Heart left ventricle (tissue), 16 donors: ENCODE results near the gene SGCA. TPM values are rescaled to one million over a fixed set of nuclear protein-coding genes. Genes with fewer than 3 reads are reported as not detected.

ENCODE experiments used
- ATAC-seq, 4 donors: fragments of 200-7000 bp; cut with Tn5 transposase; one replicate each; pipeline ENCODE4 v1.9.1; 2020 to 2022; ENCODE audit warnings: moderate library complexity in 4 of 4, mild to moderate bottlenecking in 3 of 4, moderate number of reproducible peaks in 1 of 4
- DNase-seq, 5 donors: peaks; one replicate each; pipeline ENCODE4 v3.0.0-alpha.2; 2020
- H3K27ac ChIP-seq, 12 donors: fragments of 200-600 bp; sonication (generic) in 4 of 12; one replicate each; pipeline versions ENCODE4 v1.5.0 to v1.8.0; 2016 to 2022; ENCODE audit warnings: mild to moderate bottlenecking in 2 of 12
- H3K27me3 ChIP-seq, 9 donors: fragments of 200-600 bp; sonication (generic) in 2 of 9; one replicate each; pipeline versions ENCODE4 v1.5.1 to v1.8.0; 2016 to 2022; ENCODE audit warnings: mild to moderate bottlenecking in 3 of 9
- H3K36me3 ChIP-seq, 9 donors: fragments of 200-600 bp; sonication (generic) in 2 of 9; one replicate each; pipeline versions ENCODE4 v1.5.0 to v1.8.0; 2018 to 2022; ENCODE audit warnings: mild to moderate bottlenecking in 2 of 9
- H3K4me1 ChIP-seq, 12 donors: fragments of 200-600 bp; sonication (generic) in 4 of 12; one replicate each; pipeline versions ENCODE4 v1.5.0 to v1.8.0; 2016 to 2022; ENCODE audit warnings: mild to moderate bottlenecking in 3 of 12
- H3K4me3 ChIP-seq, 12 donors: fragments of 200-600 bp; sonication (generic) in 4 of 12; one replicate each; pipeline versions ENCODE4 v1.5.0 to v1.8.0; 2017 to 2022; ENCODE audit warnings: mild to moderate bottlenecking in 9 of 12, moderate library complexity in 4 of 12
- H3K9me3 ChIP-seq, 12 donors: fragments of 200-600 bp; sonication (generic) in 4 of 12; one replicate each; pipeline versions ENCODE4 v1.5.0 to v1.8.0; 2016 to 2022; ENCODE audit warnings: mild to moderate bottlenecking in 1 of 12
- POLR2A ChIP-seq, 2 donors: fragments of 450-650 bp; IDR thresholded peaks; one replicate each; pipeline ENCODE4 v1.6.1; 2017; ENCODE audit warnings: antibody characterized with exemption in 2 of 2, mild to moderate bottlenecking in 2 of 2, moderate library complexity in 2 of 2
- WGBS, 4 donors: extraction: QIAGEN DNeasy Blood & Tissue Kit in 2 of 4; methylation state at CpG; one replicate each; pipeline versions ENCODE4 v1.1.5 to v1.1.7; 2013 to 2018; 5-methylcytosine and 5-hydroxymethylcytosine counted together
- intact Hi-C, 10 donors: fragments of 100-400 bp; cut with DNase I; formaldehyde crosslinking; loops; one replicate each; pipeline versions ENCODE4 v1.11.1 to v1.14.2; 2022
- polyA plus RNA-seq, 2 donors: library from polyadenylated mRNA; stranded (reverse); fragments of 200-250 nt; gene quantifications; one replicate each; pipeline ENCODE4 v1.2.3, GENCODE V29; 2013
- total RNA-seq, 9 donors: library from RNA; depleted of rRNA in 2 of 9; stranded (reverse); fragments of >200 nt in 2 of 9; fragmentation: NEBNext Ultra II Directional in 3 of 9; extraction: Animal tissue kit (Norgen Biotek cat#: 25700) in 3 of 9; gene quantifications; one replicate each; pipeline versions ENCODE4 v1.1.0 to v1.2.4, GENCODE V29; 2016 to 2023
- TF ChIP-seq, protein P1 (sequence below), 12 donors: fragments of 200-600 bp; sonication (generic) in 4 of 12; IDR thresholded peaks; one replicate each; pipeline versions ENCODE4 v1.5.0 to v1.8.0; 2018 to 2022; ENCODE audit warnings: antibody characterized with exemption in 12 of 12, mild to moderate bottlenecking in 5 of 12
- donor health status: ischemic (EF 13 %, LVEDD 7.1; RV severe dilation, severe dysfunction).
- donor health status: healthy with polysubstance abuse.
- donor health status: DM: no; HTN: yes; CAD: no.
- donor health status: DM: no; HTN: no; CAD: no.
- donor health status: ischemic (EF 25% LVEDD 6.9; RV normal size, moderate dysfunction).
- donor health status: ischemic (EF 25% LVEDD 5.7; RV mildly dilated, moderate dysfunction).
- donor health status: healthy.
- donor health status: DM: yes; HTN: yes; CAD: no.
- donor health status: ischemic (EF 35%, LVEDD 5.7; RV mildly dilated, moderate dysfunction).
- donor health status: nonischemic (EF 11% LVEDD 7.7; RV severe dilation, severe dysfunction).
- donor health status: DM: yes; HTN: yes; CAD: no.
- donor health status: PGD.
- donor health status: ischemic (EF 29% LVEDD 5.4; RV normal size, mild dysfunction).
- donor health status: nonischemic (EF 23%, LVEDD 6.1; RV moderate dilation, normal function).

The SGCA gene
- total and polyA plus RNA-seq, 11 donors: 96.5 to 225 (median 151) TPM

DNA sequence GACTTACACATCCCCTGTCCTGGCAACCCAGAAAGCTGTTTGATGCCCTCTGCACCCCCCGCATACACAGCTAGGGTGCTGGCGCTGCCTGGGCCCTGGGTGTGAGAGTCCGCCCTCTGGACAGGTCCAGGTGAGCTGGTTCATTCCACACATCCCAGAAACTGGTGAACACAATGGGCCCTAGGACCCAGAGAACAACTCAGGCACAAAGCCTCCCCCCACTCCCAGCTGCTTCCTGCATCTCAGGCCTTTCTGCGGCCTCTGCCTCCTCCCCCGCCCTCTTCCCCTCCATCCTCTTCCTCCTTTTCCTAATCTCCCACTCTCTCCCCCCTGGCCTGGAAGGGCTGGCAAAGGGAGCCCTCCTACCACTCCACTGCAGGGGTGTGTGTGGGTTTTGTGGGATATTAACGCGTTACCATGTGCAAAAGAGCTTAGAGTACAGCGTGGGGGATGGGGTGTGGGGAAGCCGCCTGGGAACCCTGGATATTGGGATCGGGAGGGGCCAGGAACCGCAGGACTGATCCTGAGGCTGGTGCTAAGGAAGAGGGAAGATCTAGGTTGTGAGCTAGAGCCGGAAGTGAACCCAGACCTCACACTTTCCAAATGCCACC, 13.8 kb upstream of the SGCA start:
- peaks cover 4 to 71% (median 55%) of the 10 kb centered on the region in 12 donors for H3K4me1 ChIP-seq
- WGBS, 4 donors: 8 to 9% (median 8%) methylated on average over 11 to 12 of the region's 12 CpGs
- intact Hi-C loops: loop anchor here in 1 of 10 donors (5.0 kb wide), 1 partner anchor 55 kb away; the partner anchor contains the start of gene PDK2

GRCh38 chr17:50152736-50153135, 13.1 kb upstream of the SGCA start:
- ATAC-seq: no peak
- DNase-seq: peak in 1 of 5 donors; percentile 18
- TF ChIP-seq, protein P1, sequence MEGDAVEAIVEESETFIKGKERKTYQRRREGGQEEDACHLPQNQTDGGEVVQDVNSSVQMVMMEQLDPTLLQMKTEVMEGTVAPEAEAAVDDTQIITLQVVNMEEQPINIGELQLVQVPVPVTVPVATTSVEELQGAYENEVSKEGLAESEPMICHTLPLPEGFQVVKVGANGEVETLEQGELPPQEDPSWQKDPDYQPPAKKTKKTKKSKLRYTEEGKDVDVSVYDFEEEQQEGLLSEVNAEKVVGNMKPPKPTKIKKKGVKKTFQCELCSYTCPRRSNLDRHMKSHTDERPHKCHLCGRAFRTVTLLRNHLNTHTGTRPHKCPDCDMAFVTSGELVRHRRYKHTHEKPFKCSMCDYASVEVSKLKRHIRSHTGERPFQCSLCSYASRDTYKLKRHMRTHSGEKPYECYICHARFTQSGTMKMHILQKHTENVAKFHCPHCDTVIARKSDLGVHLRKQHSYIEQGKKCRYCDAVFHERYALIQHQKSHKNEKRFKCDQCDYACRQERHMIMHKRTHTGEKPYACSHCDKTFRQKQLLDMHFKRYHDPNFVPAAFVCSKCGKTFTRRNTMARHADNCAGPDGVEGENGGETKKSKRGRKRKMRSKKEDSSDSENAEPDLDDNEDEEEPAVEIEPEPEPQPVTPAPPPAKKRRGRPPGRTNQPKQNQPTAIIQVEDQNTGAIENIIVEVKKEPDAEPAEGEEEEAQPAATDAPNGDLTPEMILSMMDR (IDR thresholded peaks at IDR 0.05): no peak
- no peak for TF ChIP-seq POLR2A (IDR thresholded peaks at IDR 0.05)
- H3K36me3 ChIP-seq: no peaks in the 10 kb centered on the region
- H3K27ac ChIP-seq: peak overlapping the region; percentile 83 to 99 (median 96)
- 58 to 80% (median 67%) methylated on average over 4 to 7 of the region's 7 CpGs for WGBS, 4 donors
- H3K9me3 ChIP-seq: no peaks in the 10 kb centered on the region
- peak overlapping the region in 8 of 12 donors; percentile 61 to 98 (median 96) for H3K4me3 ChIP-seq
- intact Hi-C loops: loop anchor here in 1 of 10 donors (5.0 kb wide), 1 partner anchor 55 kb away; the partner anchor contains the start of gene PDK2
- H3K4me1 ChIP-seq: peaks cover 0 to 64% (median 50%) of the 10 kb centered on the region in 12 donors
- no peaks in the 10 kb centered on the region for H3K27me3 ChIP-seq

More for the DNA sequence above, 13.8 kb upstream of the SGCA start:
- DNase-seq (peak; percentile 88 to 92 (median 90)), ATAC-seq (peak; percentile 66 to 85 (median 70))
- no peaks in the 10 kb centered on the region for H3K36me3 ChIP-seq
- H3K27me3 ChIP-seq: no peaks in the 10 kb centered on the region
- peak overlapping the region; percentile 83 to 99 (median 96) for H3K27ac ChIP-seq
- TF ChIP-seq, protein P1 (IDR thresholded peaks at IDR 0.05): peak in 1 of 12 donors; percentile 4
- TF ChIP-seq POLR2A (IDR thresholded peaks at IDR 0.05): peak in 1 of 2 donors; percentile 39
- H3K4me3 ChIP-seq: peak overlapping the region; percentile 61 to 98 (median 92)
- H3K9me3 ChIP-seq: no peaks in the 10 kb centered on the region

DNA sequence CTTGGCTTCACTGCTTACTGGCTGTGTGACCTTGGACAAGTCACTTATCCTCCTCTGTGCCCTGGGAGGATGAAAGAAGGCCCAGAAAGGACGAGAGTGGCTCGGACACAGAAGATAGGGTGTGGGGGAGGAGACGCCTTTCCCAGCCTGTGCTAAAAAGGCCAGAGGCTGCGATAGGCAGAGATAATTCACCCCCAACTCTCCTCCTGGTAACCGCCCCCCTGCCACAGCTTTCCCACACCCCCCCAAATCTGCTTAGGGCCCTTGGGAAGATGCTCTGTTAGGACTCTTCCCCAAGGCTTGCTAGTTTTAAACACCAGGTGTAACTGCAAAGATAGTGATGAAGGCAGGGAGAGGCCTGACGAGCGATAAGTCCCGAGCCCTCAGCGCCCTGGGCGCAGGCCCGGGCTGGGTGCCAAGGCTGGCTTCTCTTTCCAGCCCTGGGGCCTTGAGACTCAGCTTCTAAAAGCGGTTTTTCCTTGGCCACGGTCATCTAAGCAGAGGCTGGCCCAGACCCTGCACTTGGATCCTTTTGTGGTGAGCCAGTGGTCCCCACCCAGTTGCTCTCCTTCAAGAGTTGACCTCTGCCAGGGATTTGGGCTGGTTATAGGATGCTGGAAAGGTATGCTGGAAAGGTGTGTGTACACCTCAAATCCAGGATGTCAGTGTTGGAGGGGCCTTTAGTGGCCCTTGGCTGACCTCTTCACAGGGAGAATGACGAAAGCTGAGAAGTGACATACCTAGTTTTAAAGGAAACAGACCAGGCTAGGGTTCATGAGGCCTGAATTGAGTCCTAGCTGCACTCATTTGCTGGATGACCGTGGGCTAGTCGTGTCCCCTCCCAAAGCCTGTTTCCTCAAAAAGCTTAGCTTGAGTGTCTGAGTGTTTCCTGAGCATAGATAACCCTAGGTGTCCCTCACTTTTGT, 11.9 kb upstream of the SGCA start:
- 12 to 26% (median 22%) methylated on average over 15 to 16 of the region's 16 CpGs for WGBS, 4 donors
- Histone ChIP-seq H3K36me3 (no peaks in the 10 kb centered on the region), H3K4me3 (no peak overlapping the region), H3K27me3 (no peaks in the 10 kb centered on the region), H3K9me3 (no peaks in the 10 kb centered on the region), H3K27ac (peak overlapping the region in 11 of 12 donors; percentile 89 to 99 (median 97)), H3K4me1 (peaks cover 0 to 55% (median 43%) of the 10 kb centered on the region in 12 donors)
- peak; percentile 68 to 81 (median 77) for DNase-seq
- intact Hi-C loops: loop anchor here in 1 of 10 donors (5.0 kb wide), 1 partner anchor 57 kb away; the partner anchor contains the start of gene PDK2
- ATAC-seq: peak in 3 of 4 donors; percentile 10 to 16 (median 11)
- TF ChIP-seq POLR2A (IDR thresholded peaks at IDR 0.05): peak in 1 of 2 donors; percentile 17
- TF ChIP-seq, protein P1 (IDR thresholded peaks at IDR 0.05): no peak
